Measurements from ENCODE around the gene NRXN3.

DNA sequence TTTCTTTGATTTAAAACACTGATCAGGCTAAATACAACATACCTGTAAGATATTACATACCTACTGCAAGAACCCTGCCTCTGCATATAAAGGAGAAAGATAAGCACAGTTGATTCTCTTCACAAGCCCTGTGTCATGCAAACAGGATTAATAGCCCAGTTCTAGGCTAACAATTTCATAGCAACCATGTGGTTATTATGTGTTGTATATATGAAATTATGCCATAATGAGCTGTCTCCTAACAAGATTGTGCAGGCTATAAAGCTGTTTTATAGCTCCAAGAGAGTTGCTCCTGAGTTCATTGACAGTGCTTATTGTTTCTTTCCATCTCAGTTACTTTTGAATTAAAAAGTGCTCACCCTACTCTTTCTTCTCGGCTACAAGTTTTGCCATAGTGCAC lies 1431.9 kb downstream of the NRXN3 start:
- TF ChIP-seq, protein P1, sequence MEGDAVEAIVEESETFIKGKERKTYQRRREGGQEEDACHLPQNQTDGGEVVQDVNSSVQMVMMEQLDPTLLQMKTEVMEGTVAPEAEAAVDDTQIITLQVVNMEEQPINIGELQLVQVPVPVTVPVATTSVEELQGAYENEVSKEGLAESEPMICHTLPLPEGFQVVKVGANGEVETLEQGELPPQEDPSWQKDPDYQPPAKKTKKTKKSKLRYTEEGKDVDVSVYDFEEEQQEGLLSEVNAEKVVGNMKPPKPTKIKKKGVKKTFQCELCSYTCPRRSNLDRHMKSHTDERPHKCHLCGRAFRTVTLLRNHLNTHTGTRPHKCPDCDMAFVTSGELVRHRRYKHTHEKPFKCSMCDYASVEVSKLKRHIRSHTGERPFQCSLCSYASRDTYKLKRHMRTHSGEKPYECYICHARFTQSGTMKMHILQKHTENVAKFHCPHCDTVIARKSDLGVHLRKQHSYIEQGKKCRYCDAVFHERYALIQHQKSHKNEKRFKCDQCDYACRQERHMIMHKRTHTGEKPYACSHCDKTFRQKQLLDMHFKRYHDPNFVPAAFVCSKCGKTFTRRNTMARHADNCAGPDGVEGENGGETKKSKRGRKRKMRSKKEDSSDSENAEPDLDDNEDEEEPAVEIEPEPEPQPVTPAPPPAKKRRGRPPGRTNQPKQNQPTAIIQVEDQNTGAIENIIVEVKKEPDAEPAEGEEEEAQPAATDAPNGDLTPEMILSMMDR (conservative IDR thresholded peaks at IDR 0.05 in 1 of 2, IDR thresholded peaks at IDR 0.05 in 1 of 2; ENCODE audit: low read depth in 1 of 2, low read length in 2 of 2), result no peak
- TF ChIP-seq EZH2 (IDR thresholded peaks at IDR 0.05; ENCODE audit: low read length, missing control alignments), result no peak

Data from fibroblast of lung (primary cell).